HFF-Myc (cell line): Measurements from ENCODE around the gene KCND2.
"Not testable (repeated sequence)": the region's sequence is repeated elsewhere in the genome, so short reads cannot be mapped to it uniquely, and the experiment has no call there.

Experiments used
- DNase-seq: peaks from one replicate; pipeline ENCODE4 v3.0.0-alpha.2; 2011; ENCODE audit warnings: low read depth; ENCODE audit errors: extremely low read depth
- H3K4me3 ChIP-seq: replicated peaks from 2 replicates; pipeline ENCODE4 v1.5.1; 2011; ENCODE audit warnings: low read depth, mild to moderate bottlenecking, control low read depth, low read length
- TF ChIP-seq, protein P1 (sequence below): IDR thresholded peaks from 2 replicates; pipeline ENCODE4 v1.5.1; 2012; ENCODE audit warnings: mild to moderate bottlenecking, low read depth, low read length, control low read depth; ENCODE audit errors: missing control alignments

Gene KCND2

DNA sequence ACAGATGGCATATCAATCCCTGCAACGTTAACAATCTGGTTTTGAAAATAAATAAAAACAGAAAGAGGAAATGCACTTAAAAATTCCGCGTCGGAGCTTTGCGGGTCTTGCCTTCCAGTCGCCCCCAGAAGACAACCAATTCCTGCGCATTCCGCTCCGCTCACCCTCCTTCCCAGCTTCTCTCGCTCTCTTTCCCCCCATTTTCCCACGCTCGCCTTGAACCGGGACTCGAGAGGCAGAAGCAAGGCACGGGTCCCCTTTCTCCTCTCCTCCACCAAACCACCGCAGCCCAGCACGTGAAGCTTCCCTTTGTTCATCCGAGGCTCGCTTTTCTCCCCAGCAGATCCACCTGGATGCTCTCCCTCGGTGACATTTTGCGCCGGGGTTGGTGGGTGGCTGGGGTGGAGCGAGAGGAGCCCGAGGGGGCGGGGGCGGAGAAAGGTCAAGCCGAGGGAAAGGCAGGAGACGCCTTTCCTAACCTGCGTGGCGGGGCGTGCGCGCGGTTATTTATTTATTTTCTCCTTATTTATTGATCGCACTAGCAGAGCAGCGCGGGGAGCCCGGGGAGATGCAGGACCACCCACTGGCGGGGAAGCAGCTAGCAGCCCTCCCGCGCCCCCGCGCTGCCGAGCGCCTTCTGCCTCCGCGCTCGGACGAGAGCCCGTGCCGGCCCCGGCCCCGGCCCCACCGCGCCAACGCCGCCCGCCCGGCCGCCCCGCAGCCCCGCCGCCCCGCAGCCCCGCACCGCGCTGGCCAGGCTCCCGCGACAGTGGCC, at the start of gene KCND2:
Gene KCND2, plus strand, starts transcription at position 475 of the 775 bp plus-strand sequence.
- no peak for DNase-seq
- TF ChIP-seq, protein P1, sequence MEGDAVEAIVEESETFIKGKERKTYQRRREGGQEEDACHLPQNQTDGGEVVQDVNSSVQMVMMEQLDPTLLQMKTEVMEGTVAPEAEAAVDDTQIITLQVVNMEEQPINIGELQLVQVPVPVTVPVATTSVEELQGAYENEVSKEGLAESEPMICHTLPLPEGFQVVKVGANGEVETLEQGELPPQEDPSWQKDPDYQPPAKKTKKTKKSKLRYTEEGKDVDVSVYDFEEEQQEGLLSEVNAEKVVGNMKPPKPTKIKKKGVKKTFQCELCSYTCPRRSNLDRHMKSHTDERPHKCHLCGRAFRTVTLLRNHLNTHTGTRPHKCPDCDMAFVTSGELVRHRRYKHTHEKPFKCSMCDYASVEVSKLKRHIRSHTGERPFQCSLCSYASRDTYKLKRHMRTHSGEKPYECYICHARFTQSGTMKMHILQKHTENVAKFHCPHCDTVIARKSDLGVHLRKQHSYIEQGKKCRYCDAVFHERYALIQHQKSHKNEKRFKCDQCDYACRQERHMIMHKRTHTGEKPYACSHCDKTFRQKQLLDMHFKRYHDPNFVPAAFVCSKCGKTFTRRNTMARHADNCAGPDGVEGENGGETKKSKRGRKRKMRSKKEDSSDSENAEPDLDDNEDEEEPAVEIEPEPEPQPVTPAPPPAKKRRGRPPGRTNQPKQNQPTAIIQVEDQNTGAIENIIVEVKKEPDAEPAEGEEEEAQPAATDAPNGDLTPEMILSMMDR, result no peak
- no peak within 1 kb of the TSS for H3K4me3 ChIP-seq

DNA sequence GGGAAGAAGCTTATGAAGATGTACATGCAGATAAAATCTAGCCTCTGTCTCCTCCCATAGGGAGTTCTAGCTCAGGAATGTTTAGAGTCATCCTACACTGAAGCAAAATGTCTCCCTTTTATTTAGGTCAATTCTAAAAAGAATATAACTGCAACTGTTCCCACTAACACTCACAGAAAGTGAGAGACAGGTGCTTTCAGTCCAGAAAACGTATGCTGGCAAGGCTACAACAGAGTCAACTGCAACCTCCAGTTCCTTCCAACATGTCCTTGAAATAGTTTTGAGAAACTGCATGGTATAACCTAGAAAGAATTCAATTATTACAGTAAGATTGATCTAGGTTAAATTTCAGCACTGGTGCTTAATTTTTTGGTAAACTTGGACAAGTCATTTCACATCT, 46.8 kb upstream of the KCND2 start:
- DNase-seq, result no peak
- H3K4me3 ChIP-seq, result no peak overlapping the region
- TF ChIP-seq, protein P1, result no peak

DNA sequence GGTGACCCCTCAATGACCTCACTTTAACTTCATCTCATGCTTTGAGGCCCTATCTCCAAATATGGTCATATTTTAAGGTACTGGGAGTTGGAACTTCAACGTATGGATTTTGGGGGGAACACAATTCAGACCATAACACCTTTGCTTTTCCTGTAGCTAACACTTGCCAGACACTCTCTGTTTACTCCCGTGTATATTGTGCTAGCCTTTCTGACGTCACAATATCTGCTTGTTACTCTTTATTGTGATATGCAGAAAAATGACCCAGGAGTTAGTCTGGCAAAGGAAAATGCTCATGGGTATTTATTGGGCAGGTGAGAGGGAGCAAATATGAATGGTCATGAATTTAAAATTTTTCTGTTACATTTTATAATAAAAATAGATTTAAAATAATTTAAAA, 45.7 kb upstream of the KCND2 start:
- TF ChIP-seq, protein P1, result no peak
- no peak overlapping the region for H3K4me3 ChIP-seq
- DNase-seq, result no peak

DNA sequence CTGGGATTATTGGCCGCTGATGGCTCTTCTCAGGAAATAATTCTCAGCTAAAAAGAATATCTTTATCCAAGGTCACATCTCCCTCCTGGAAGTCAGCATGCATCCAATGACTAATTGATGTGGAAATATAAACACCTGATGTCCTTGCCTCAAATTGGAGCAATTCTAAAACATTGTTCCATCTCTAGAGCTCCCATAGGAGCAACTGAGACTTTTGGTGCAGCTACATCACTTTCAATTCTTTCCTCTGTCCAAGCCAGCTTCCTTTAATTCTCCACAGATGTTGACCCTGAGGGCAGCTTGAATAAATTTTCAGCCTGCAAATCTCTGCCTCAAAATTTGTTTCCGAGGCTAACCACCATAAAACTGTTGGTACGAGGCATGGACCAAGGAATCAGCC, 43.9 kb upstream of the KCND2 start:
- no peak for DNase-seq
- TF ChIP-seq, protein P1, result no peak
- no peak overlapping the region for H3K4me3 ChIP-seq

DNA sequence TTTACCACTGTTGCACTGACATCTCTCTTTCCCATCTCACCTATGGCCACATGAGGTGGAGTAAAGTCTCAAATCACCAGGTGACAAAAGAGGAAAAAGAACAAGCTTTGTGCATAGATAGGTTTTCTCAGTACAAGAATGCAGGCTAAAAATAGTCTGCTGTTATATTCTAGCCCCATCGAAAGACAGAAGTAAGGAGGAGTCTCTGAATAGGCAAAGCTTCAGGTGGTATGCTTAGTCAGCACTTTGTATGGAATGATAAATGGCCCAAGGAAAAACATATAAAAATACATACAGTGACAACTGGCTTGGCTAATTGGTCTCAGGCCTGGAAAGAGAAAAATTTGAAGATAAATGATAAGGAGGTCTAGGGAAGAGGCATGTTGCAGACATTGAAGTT, 39.6 kb upstream of the KCND2 start:
- H3K4me3 ChIP-seq, result no peak overlapping the region
- no peak for DNase-seq
- TF ChIP-seq, protein P1, result no peak

DNA sequence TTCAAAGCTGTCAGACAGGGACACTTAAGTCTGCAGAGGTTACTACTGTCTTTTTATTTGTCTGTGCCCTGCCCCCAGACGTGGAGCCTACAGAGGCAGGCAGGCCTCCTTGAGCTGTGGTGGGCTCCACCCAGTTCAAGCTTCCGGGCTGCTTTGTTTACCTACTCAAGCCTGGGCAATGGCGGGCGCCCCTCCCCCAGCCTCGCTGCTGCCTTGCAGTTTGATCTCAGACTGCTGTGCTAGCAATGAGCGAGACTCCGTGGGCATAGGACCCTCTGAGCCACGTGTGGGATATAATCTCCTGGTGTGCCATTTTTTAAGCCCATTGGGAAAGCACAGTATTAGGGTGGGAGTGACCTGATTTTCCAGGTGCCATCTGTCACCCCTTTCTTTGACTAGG, 32.6 kb upstream of the KCND2 start:
- not testable (repeated sequence) for DNase-seq, H3K4me3 ChIP-seq

DNA sequence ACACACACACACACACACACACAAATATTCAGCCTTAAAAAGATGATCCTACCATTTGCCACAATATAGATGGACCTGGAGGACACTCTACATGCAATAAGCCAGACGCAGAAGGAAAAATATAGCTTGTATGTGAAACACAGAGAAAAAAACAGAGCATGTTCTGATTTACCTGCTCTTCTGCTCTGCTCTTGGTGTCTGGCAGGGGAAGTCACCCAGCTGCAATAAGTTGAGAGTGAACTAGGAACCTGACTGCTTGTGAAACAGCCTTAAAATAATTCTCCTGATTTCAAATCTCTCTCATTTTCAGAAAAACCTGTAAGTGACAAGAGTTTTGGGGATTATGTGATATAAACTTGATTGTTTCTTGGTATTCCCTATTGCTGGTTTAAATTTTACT, 31.0 kb upstream of the KCND2 start:
- H3K4me3 ChIP-seq, result no peak overlapping the region
- DNase-seq, result no peak
- TF ChIP-seq, protein P1, result no peak
